HG03521 (cell line): ENCODE results near the gene POLR1H.
A peak's percentile ranks its signal among the peaks of the same experiment; 100 is the strongest.

Experiments
- ATAC-seq: cut with Tn5 transposase; IDR thresholded peaks from one replicate; pipeline ENCODE4 v1.9.1; 2021; ENCODE audit warnings: mild to moderate bottlenecking, moderate library complexity; ENCODE audit not compliant: unreplicated experiment

Gene POLR1H

GRCh38 chr6:30093951-30094661, 33.0 kb downstream of the POLR1H start:
- ATAC-seq: no peak

DNA sequence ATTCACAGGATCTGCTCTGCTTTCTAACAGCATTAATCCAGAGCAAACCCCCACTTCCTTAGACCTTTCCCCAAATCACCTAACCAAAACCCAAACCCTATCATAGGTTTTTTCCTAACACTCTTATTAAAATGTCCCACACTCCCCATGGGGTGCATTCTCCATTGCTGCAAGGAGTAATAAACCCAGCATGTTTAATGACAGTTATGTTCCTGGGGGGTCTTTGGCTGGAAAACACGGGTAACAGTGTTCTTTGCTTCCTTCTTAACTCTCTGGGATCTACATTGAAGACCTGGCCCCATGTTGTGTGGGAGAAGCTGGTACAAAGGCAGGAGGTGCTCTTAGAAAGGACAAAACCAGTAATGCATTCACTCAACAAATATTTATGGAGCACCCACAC, 35.8 kb downstream of the POLR1H start:
- no peak for ATAC-seq

DNA sequence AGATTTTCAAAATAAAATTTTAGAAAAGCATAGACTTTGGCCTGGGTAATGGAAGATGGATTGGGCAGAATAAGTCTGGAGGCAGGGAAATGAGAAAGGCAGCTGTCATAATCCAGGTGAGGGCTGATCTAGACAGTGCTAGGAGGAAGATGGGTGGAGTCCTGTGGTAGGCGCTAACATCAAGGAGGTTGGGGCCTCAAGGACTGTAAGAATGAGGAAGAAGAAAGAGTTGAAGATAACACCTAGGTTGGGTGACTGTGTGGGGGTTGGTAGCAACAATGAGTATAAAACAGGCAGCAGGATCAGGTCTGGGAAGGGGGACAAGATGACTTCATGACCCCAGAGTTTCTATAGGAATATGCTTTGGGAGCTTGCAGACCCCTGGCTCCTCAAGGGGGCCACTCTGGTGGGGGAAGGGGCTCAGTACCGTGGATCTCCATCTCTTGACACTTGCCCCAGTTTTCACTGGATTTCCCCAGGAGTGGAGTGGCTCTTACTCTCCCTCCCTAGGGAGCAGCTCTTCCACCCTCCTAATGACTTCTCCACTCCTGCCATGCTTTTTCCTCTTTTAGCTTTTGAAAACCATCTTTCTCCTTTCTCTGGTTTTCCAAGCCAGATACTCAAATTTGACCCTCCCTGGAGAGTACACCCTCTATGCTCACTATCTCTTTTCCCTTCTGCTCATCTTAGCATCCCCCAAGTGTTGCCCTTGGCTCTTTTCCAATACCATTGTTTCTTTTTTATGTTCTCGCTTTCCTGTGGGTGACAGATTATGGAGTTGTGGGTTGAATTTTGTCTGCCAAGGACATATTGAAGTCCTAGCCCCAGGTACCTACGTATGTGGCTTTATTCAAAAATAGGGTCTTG, 37.1 kb downstream of the POLR1H start:
- ATAC-seq: no peak

DNA sequence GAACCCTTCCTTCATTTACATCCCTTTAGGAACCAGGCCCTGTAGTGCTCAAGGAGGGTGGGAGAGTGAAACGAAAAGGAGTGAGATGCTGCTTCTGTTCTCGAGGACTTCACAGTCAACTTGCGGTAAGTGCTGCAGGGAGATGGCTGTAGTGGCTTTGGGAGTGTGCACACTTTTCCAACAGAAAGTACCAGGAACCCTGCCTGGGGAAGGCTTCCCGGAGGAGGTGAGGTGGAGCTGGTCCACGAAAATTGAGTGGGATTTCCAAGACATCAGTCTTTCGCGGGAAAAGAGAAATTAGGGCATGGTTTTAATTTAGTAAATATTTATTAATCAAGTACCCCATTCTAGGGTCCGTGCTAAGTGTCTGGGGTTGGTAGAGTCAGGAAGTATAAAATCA, 39.1 kb downstream of the POLR1H start:
- no peak for ATAC-seq

GRCh38 chr6:30100585-30101443, 39.7 kb downstream of the POLR1H start:
- no peak for ATAC-seq

DNA sequence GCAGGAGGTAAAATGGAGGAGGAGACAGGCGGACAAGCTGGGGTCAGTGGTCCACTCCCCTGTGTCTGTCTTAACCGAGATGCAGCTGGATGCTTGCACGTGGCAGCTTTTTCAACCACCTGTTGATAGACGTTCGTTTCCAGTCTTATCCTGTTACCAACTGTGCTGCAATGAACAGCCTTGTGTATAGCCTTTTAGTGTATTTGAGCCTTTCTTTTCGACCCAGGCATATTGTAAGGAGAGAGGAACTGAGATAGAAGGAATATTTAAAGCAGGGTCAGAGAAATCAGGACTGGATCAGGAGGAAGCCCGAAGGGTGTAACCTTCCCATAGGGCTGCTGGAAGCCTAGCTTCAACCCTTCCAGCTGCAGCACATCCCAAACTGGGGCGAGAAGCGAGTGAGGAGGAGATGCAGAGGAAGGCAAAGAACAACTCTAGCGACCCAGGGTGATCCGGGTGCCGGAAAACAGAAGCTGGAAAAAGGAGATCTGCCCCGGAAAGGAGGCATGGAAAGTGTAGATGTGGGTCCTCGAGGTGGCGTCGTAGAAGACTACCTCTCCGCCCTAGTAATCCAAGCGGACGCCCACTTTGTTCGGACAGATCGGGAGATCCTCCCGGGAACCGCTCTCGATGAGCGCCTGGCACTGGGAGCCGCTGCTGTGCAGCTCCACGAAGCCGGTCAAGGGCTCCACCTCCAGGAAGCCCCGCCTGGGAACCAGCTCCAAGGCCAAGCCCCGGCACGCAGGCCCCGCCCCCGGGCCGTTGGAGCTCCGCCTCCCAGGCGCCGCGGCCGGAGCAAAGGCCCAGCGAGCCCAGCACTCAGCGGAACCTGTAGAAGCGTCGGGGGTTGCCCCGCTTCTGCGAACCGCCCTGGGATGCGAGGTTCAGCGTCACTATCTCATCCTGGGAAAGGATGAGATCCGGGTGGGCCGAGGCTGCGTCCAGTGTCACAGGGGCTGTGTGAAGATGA, 40.7 kb downstream of the POLR1H start:
- peak; percentile 60 for ATAC-seq

DNA sequence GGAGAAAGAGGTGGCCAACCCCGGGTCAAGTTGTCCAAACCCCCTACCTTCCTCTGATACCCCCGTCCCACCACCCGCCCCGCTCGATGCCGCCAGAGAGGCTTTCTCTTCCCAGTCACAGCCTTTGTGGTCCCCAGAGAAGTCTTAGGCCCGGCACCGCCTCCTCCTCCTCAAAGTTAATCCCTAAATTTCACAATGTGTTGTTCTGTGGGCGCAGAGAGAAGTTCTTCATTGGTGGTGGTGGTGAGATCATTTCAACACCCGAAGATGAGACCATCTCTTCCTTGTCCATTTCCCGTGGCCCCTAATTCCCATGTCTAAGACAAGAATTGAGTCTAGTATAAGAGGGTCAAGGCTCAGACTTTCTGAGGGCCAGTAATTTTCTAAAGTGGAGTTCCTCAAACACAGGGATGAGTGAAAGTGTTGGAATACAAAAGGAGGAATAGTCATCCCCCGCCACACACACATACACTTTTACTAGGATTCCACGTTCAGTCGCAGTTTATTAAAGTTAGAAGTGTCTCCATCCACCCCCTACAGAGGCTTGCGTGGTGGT, 41.4 kb downstream of the POLR1H start:
- no peak for ATAC-seq

DNA sequence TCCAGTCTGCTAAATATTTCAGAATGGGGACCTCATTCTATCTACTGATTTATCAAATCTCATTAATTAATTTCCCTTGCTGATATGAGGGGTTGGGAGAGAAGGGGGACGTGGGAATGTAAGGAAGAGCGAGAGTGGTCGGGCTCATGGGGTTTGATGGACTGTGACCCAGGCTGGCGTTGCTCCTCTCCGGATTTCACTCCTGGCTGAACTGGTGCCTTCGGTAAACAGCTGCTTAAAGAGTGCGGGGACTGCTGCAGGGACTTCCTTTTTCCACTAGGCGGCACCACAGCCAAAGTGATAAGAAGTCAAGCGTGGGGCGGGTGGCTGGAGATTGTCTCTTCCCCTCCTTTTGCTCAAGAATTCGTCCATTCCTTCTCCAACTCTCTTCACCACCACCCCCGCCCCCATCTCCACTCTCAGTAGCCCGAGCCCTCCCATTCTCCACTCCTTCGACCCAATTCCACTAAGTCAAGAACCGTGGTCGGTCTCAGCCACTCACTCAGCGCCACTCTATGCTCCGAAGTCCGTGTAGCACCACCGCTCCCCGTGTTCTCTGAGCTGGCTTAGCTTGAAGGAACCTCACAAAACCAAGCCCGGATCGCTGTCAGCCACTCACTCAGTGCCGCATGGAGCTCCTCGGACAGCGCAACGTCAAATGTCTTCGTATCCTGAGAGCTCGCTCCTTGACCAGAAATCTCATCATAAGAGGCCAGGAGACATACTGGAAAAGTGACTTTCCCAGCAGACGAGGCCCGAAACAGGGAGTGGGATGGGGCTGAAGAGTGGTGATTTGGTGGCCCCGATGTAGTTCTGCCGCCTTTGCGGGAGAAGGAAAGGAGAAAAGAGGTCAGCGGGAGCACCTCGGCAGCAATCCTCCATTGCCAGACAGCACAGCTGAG, 42.2 kb downstream of the POLR1H start:
- ATAC-seq: peak; percentile 64

- no peak for ATAC-seq
These were observed 42.8 kb downstream of the POLR1H start for GRCh38 chr6:30103872-30104179.

DNA sequence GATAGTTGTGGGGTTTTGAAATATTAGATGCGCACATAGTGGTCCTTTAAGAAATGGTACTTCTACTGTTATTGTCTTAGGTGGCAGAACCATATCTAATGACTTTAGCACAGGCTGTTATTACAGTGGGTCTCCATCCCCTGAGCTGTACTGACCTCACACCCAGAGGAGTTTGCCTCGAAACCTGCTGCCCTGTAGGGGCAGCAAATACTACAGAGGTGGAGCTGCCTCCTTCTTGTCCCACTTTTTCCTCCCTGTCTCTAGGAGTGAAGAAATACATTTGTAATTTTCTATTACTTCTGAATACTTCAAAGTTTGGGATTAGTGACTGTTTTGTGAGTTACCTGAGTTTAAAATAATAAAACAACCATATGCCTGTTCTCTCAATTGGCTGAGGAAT, 43.6 kb downstream of the POLR1H start:
- no peak for ATAC-seq

DNA sequence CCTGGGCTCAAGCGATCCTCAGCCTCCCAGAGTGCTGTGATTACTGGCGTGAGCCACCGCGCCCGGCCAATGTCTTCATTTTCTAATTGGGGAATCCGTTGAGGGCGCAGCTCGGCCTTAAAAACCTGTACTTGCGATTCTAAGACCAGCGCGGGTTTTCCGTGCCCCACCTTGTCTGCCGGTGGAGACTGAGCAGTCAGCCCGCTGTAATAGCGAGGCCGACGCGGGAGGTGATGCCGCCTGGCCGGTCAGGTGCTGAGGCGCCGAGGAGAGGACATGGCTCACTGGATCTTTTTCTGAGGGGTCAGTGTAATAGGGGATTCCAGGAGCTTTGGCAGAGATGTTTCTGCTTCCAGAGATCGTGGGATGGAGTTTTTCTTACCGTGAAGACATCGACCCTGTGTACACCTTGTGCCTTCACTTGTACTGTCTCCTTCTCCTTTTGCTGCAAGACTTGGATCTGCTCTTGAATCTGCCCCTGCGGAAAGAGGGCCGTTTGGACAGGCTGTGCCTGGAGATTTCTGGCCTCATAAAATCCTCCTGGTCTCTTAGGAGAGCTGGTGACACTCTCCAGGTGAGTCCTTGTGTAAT, 50.3 kb downstream of the POLR1H start:
- no peak for ATAC-seq

GRCh38 chr6:30112402-30112994, 51.4 kb downstream of the POLR1H start:
- no peak for ATAC-seq

DNA sequence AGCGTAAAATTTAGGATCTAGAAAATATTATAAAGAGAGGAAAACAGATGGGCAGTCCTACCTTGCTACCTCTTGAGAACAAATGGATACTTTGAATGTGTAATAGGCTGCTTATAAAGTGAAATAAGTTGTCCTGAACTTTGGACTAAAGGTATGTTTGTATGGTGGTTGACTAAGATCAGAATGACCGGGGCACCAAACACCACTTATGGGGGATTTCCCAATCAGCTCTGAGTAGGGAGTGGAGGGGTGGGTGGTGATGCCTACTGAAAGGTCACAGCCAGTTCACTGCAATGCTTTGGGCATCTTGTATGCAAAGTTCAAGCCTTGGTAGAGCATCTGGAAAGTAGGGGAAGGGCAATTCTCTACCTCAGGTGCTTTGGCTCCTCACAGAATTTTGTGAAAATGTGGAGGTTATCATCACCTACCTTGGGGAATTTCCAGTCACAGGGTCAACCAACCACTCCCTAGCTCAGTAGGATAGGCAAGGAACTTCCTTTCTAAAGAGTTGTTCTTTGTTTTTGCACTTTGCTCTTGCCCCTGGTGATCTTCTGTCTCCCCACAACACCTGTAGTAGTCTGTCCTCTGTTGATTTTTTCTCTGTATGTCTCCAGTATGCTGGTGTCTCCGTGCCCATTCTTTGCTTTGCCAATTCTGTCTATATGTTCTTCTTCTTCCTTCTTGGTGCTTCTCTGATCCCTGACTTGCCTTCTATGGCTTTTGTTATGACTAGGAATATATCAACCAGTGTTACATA, 52.1 kb downstream of the POLR1H start, which contains the start of gene TRIM31:
Gene TRIM31 (minus strand): TSS at position 88 of the 757 bp plus-strand sequence. CDS start 285 bp downstream, outside the sequence.
- no peak for ATAC-seq

- no peak for ATAC-seq
These were observed 52.8 kb downstream of the POLR1H start for GRCh38 chr6:30113841-30114240.
